Gastroesophageal sphincter (tissue), 4 donors: ENCODE data around the gene THSD4. TPM values are rescaled to one million over a fixed set of nuclear protein-coding genes. Genes with fewer than 3 reads are reported as not detected.

Experiments used
- ATAC-seq: fragments of 150-250 bp; one replicate; pipeline ENCODE4 v1.9.1; 2016; ENCODE audit warnings: mild to moderate bottlenecking, moderate library complexity
- H3K27ac ChIP-seq, 4 donors: fragments of 200-600 bp; sonication (generic) in 3 of 4; 1 replicate in 3 of 4; 2 replicates in 1 of 4; pipeline ENCODE4 v1.5.1; 2016 to 2019
- H3K27me3 ChIP-seq: fragments of 200-600 bp; sonication (generic); one replicate; pipeline ENCODE4 v1.5.1; 2019
- H3K36me3 ChIP-seq, 2 donors: fragments of 200-600 bp; sonication (generic); one replicate each; pipeline ENCODE4 v1.5.1; 2019; ENCODE audit warnings: control low read depth in 1 of 2
- H3K4me1 ChIP-seq, 3 donors: fragments of 200-600 bp; sonication (generic); 1 replicate in 2 of 3; 2 replicates in 1 of 3; pipeline ENCODE4 v1.5.1; 2016 to 2019; ENCODE audit warnings: control low read depth in 2 of 3
- H3K4me3 ChIP-seq, 2 donors: fragments of 200-600 bp; sonication (generic); one replicate each; pipeline ENCODE4 v1.5.1; 2019; ENCODE audit warnings: mild to moderate bottlenecking in 1 of 2, moderate library complexity in 1 of 2
- H3K9me3 ChIP-seq, 3 donors: fragments of 200-600 bp; sonication (generic); one replicate each; pipeline ENCODE4 v1.5.1; 2017 to 2019; ENCODE audit warnings: control low read depth in 2 of 3
- EP300 ChIP-seq: sonication (generic); formaldehyde crosslinking; IDR thresholded peaks from one replicate; pipeline ENCODE4 v1.6.1; 2017; ENCODE audit warnings: antibody characterized with exemption, mild to moderate bottlenecking
- POLR2A ChIP-seq, 2 donors: fragments of 450-650 bp; IDR thresholded peaks; one replicate each; pipeline ENCODE4 v1.6.1; 2017; ENCODE audit warnings: antibody characterized with exemption in 2 of 2, mild to moderate bottlenecking in 2 of 2, moderate library complexity in 1 of 2
- POLR2AphosphoS5 ChIP-seq: sonication (generic); formaldehyde crosslinking; IDR thresholded peaks from one replicate; pipeline ENCODE4 v1.6.1; 2017; ENCODE audit warnings: antibody characterized with exemption
- WGBS, 2 donors: methylation state at CpG; one replicate each; pipeline ENCODE4 v1.1.5; 2018; ENCODE audit warnings: low coverage in 1 of 2; 5-methylcytosine and 5-hydroxymethylcytosine counted together
- total RNA-seq, 4 donors: library from RNA; depleted of rRNA; stranded (reverse); fragments of >200 nt; gene quantifications; one replicate each; pipeline ENCODE4 v1.1.0, GENCODE V29; 2016
- TF ChIP-seq, protein P1 (sequence below), 4 experiments: fragments of 200-600 bp in 2 of 4; fragments of 450-650 bp in 2 of 4; sonication (generic) in 1 of 4; IDR thresholded peaks; one replicate each; pipeline ENCODE4 v1.5.1; 2017 to 2019; ENCODE audit warnings: antibody characterized with exemption in 4 of 4, mild to moderate bottlenecking in 2 of 4, moderate library complexity in 2 of 4

Gene THSD4
- total RNA-seq, 4 donors from 2014 or later = 4.6 to 28.5 (median 17.6) TPM

DNA sequence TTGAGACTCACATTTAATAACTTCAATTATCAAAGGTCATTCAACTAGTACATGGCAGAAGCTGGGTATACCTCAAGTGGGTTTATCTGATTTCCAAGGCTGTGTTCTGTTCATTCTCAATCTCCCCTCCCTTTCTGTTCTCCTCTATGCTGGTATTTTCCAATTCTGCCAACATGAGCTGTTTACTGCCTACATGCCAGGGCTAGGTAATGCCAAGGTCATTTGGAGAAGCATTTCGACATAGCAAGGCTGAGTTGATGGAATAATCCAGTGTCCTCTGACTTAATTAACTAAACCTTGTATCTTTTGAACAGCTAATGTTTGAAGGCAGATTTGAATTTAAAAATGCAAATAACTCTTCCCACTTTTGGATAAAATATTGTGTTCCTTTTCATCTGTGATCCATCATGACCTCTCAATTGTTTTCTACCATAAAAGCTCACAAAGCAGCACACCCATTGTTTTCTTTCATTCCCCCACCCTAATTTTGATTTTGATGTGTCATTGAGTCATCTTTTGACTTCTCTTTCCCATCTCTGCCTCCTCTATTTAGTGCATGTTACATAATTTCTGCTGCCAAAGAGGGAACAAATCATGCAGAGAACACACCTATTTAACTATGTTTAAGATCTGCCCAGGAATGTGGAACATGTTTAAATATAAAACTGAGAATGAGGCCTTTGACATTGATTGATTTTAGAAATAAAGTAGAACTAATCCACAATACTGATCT, 386.2 kb downstream of the THSD4 start:
- Histone ChIP-seq H3K27ac (no peak overlapping the region), H3K27me3 (no peaks in the 10 kb centered on the region), H3K4me1 (peaks cover 0 to 14% (median 0%) of the 10 kb centered on the region in 3 donors), H3K4me3 (no peak overlapping the region), H3K36me3 (no peaks in the 10 kb centered on the region), H3K9me3 (no peaks in the 10 kb centered on the region)
- ATAC-seq = no peak
- WGBS, 2 donors = 50 to 67% methylated on average over 1 of the region's 1 CpG
- TF ChIP-seq POLR2AphosphoS5 (peak; percentile 20), EP300 (no peak)

DNA sequence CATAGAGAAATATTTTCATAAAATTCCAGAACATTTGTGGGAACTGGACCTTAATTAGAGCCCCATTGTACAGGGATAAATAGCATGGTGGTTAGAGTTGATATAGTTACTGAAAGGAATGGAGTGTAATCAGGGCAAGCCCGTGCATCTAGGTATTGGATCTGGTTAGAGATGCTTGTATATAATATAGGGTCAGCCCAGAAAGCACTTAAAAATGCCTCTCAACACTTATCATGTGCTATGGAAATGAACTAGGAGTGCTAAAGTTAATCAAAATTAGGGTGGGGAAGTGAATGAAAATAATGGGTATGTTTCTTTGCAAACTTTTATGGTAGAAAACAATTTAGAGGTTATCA, 386.8 kb downstream of the THSD4 start:
- no peak for TF ChIP-seq POLR2AphosphoS5
- no peak for TF ChIP-seq EP300
- no peak for TF ChIP-seq POLR2A (IDR thresholded peaks at IDR 0.05)
- TF ChIP-seq, protein P1, sequence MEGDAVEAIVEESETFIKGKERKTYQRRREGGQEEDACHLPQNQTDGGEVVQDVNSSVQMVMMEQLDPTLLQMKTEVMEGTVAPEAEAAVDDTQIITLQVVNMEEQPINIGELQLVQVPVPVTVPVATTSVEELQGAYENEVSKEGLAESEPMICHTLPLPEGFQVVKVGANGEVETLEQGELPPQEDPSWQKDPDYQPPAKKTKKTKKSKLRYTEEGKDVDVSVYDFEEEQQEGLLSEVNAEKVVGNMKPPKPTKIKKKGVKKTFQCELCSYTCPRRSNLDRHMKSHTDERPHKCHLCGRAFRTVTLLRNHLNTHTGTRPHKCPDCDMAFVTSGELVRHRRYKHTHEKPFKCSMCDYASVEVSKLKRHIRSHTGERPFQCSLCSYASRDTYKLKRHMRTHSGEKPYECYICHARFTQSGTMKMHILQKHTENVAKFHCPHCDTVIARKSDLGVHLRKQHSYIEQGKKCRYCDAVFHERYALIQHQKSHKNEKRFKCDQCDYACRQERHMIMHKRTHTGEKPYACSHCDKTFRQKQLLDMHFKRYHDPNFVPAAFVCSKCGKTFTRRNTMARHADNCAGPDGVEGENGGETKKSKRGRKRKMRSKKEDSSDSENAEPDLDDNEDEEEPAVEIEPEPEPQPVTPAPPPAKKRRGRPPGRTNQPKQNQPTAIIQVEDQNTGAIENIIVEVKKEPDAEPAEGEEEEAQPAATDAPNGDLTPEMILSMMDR (IDR thresholded peaks at IDR 0.05) = no peak
- Histone ChIP-seq H3K27me3 (no peaks in the 10 kb centered on the region), H3K36me3 (no peaks in the 10 kb centered on the region), H3K27ac (no peak overlapping the region), H3K9me3 (no peaks in the 10 kb centered on the region), H3K4me1 (peaks cover 0 to 14% (median 0%) of the 10 kb centered on the region in 3 donors), H3K4me3 (no peak overlapping the region)
- 81 to 100% methylated on average over 1 of the region's 1 CpG for whole genome bisulfite sequencing, 2 donors
- no peak for ATAC-seq

DNA sequence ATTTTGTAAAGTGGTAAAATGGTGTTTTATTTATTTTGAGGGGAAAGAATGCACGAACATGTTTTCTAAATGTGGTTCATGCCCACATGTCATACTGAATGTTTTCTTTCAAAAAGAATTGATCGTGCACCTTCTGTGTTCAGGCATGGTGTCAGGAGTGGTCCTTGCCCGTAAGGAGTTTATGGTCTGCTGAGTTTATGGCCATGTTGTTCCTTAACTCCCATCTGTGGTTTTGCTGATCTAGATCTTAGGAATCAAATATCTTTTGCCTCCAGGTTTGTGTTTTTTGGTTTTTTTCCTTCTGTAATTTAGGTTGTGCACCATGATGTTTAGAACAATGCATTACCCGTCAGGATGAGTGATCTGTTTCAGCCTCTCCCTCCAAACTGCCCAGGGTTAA, 390.7 kb downstream of the THSD4 start:
- Histone ChIP-seq H3K4me1 (peaks cover 0 to 12% (median 0%) of the 10 kb centered on the region in 3 donors), H3K27ac (no peak overlapping the region), H3K36me3 (no peaks in the 10 kb centered on the region), H3K27me3 (no peaks in the 10 kb centered on the region), H3K4me3 (no peak overlapping the region), H3K9me3 (no peaks in the 10 kb centered on the region)
- no peak for TF ChIP-seq POLR2A (IDR thresholded peaks at IDR 0.05)
- TF ChIP-seq, protein P1 (IDR thresholded peaks at IDR 0.05) = no peak
- TF ChIP-seq POLR2AphosphoS5 = no peak
- TF ChIP-seq EP300 = no peak
- no peak for ATAC-seq
- 63 to 68% methylated on average over 3 to 4 of the region's 4 CpGs for WGBS, 2 donors

DNA sequence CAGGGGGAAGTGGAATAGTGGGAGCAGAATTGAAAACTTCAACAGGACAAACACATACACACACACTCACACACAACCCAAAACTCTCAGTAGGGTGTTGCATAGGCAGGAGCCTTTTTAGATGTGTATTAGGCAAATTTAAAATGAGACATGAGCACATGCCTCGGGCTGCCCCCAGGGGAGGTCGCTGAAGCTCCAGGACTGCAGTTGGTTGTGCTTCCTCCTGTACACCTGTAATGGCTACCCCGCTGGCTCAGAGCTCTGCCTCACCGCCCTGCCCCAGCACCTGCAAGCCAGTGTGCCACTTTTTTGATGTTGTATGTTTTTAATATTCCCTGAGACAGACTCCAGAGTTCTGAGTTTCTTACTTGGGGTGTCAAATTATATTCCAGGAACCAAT, 391.7 kb downstream of the THSD4 start:
- WGBS, 2 donors = 100% methylated on average over 1 of the region's 4 CpGs
- peaks cover 0 to 3% (median 0%) of the 10 kb centered on the region in 3 donors for H3K4me1 ChIP-seq
- no peak overlapping the region for H3K4me3 ChIP-seq
- TF ChIP-seq POLR2AphosphoS5 = no peak
- TF ChIP-seq, protein P1 (IDR thresholded peaks at IDR 0.05) = no peak
- TF ChIP-seq POLR2A (IDR thresholded peaks at IDR 0.05) = no peak
- no peak for TF ChIP-seq EP300
- H3K36me3 ChIP-seq = no peaks in the 10 kb centered on the region
- H3K27me3 ChIP-seq = no peaks in the 10 kb centered on the region
- no peaks in the 10 kb centered on the region for H3K9me3 ChIP-seq
- ATAC-seq = no peak
- no peak overlapping the region for H3K27ac ChIP-seq

DNA sequence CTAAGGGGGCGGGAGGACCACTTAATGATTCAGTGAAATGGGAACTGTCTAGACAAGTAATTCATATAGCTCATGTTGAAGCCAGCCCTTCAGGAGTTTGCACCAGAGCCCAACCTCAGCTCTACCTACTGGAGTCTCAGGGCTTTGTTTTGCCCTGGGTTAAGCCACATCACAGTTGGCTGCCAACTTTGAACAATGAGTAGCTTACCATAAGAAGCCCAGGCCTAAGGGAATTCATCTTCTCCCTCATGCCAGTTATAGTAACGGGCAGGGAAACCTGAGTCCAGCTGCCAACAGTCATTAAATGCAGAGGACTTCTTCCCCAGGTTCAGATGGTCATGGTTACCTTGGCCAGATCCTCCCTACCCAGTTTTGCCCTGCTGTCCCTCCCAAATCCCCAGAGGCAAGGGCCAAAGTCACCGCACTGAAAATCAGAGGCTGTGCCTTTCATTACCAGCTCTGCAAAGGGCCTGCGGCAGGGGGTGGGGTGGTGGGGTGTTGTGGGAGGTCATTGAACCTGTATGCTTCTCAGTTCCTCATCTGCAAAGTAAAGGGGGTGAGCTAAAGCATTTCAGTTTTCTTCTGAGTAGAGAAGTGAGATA, 392.9 kb downstream of the THSD4 start:
- Histone ChIP-seq H3K27me3 (no peaks in the 10 kb centered on the region), H3K27ac (no peak overlapping the region), H3K9me3 (no peaks in the 10 kb centered on the region), H3K36me3 (no peaks in the 10 kb centered on the region), H3K4me3 (no peak overlapping the region), H3K4me1 (no peaks in the 10 kb centered on the region)
- no peak for TF ChIP-seq POLR2AphosphoS5
- TF ChIP-seq, protein P1 (IDR thresholded peaks at IDR 0.05) = no peak
- TF ChIP-seq EP300 = no peak
- TF ChIP-seq POLR2A (IDR thresholded peaks at IDR 0.05) = no peak
- no peak for ATAC-seq
- 88 to 90% methylated on average over 3 to 4 of the region's 4 CpGs for WGBS, 2 donors
